Ovary (tissue), 9 donors: ENCODE measurements around the gene IFT81. TPM values are rescaled to one million over a fixed set of nuclear protein-coding genes. Genes with fewer than 3 reads are reported as not detected.

Experiments used
- DNase-seq, 5 donors: peaks; one replicate each; pipeline ENCODE4 v3.0.0-alpha.2; 2019 to 2020
- H3K27ac ChIP-seq, 2 donors: fragments of 200-600 bp; one replicate each; pipeline versions ENCODE4 v1.5.1 to v1.8.0; 2019 to 2022
- H3K27me3 ChIP-seq: fragments of 200-600 bp; one replicate; pipeline ENCODE4 v1.8.0; 2022
- H3K36me3 ChIP-seq: fragments of 200-600 bp; sonication (generic); one replicate; pipeline ENCODE4 v1.5.1; 2019
- H3K4me1 ChIP-seq: one replicate; pipeline ENCODE4 v1.8.1; 2013; ENCODE audit warnings: mild to moderate bottlenecking, moderate library complexity; ENCODE audit not compliant: insufficient read depth
- H3K4me3 ChIP-seq: fragments of 200-600 bp; sonication (generic); one replicate; pipeline ENCODE4 v1.5.1; 2017
- H3K9me3 ChIP-seq, 2 donors: fragments of 200-600 bp in 1 of 2; sonication (generic) in 1 of 2; one replicate each; pipeline versions ENCODE4 v1.5.1 to v1.8.1; 2013 to 2019; ENCODE audit warnings: mild to moderate bottlenecking in 1 of 2, moderate library complexity in 1 of 2
- CTCF ChIP-seq, 3 donors: fragments of 450-650 bp in 2 of 3; fragments of 200-600 bp in 1 of 3; IDR thresholded peaks; one replicate each; pipeline versions ENCODE4 v1.5.1 to v1.8.0; 2016 to 2022; ENCODE audit warnings: antibody characterized with exemption in 3 of 3, mild to moderate bottlenecking in 1 of 3
- EP300 ChIP-seq: sonication (generic); formaldehyde crosslinking; IDR thresholded peaks from one replicate; pipeline ENCODE4 v1.6.1; 2017; ENCODE audit warnings: antibody characterized with exemption
- POLR2A ChIP-seq: fragments of 450-650 bp; IDR thresholded peaks from one replicate; pipeline ENCODE4 v1.6.1; 2017; ENCODE audit warnings: antibody characterized with exemption, mild to moderate bottlenecking, moderate library complexity
- WGBS, 3 donors: extraction: QIAGEN DNeasy Blood & Tissue Kit in 1 of 3; methylation state at CpG; one replicate each; pipeline versions ENCODE4 v1.1.5 to v1.1.7; 2013 to 2017; 5-methylcytosine and 5-hydroxymethylcytosine counted together
- intact Hi-C, 4 donors: fragments of 100-400 bp; cut with DNase I; formaldehyde crosslinking; loops; one replicate each; pipeline versions ENCODE4 v1.11.0 to v1.15.1; 2022 to 2023
- polyA plus RNA-seq, 2 donors: library from polyadenylated mRNA; stranded (reverse); fragments of 200-250 nt in 1 of 2; fragments of 350-450 nt in 1 of 2; fragmentation: Illumina TruSeq in 1 of 2; extraction: RNeasy Lipid Tissue Mini Kit (QIAGEN cat#74804) in 1 of 2; gene quantifications; one replicate each; pipeline ENCODE4 v1.2.3, GENCODE V29; 2013 to 2014
- total RNA-seq, 7 donors: library from RNA; depleted of rRNA in 2 of 7; stranded (reverse); fragments of >200 nt in 2 of 7; fragmentation: NEBNext Ultra II Directional in 3 of 7; extraction: Animal tissue kit (Norgen Biotek cat#: 25700) in 3 of 7; gene quantifications; one replicate each; pipeline versions ENCODE4 v1.1.0 to v1.2.4, GENCODE V29; 2016 to 2023
- donor health status: DM: no; HTN: no; CAD: no; lungs with moderate emphysema.
- donor health status: DM: no; HTN: no; CAD: no.
- donor health status: Bipolar disorder and iron deficiency.
- donor health status: DM: yes; HTN: yes; CAD: no.
- donor health status: DM: no; HTN: no; CAD: no.
- donor health status: DM: yes; HTN: yes; CAD: no.

Gene IFT81
- total and polyA plus RNA-seq, 9 donors, result 10.4 to 22.3 (median 17.2) TPM

GRCh38 chr12:110100315-110100970, 23.7 kb upstream of the IFT81 start:
- peak; percentile 60 to 83 (median 73) for DNase-seq
- intact Hi-C loops, result loop anchor here (1.0 to 10.0 kb wide), 6 partner anchors 122 to 331 kb away; partner anchors contain the start of gene ATP2A2 (in 2 of the 4)
- no peaks in the 10 kb centered on the region for H3K27me3 ChIP-seq
- no peaks in the 10 kb centered on the region for H3K9me3 ChIP-seq
- TF ChIP-seq CTCF (IDR thresholded peaks at IDR 0.05) (peak; percentile 84 to 95 (median 90)), EP300 (no peak)
- 54 to 60% (median 55%) methylated on average over 8 of the region's 8 CpGs for WGBS, 3 donors
- no peak overlapping the region for H3K27ac ChIP-seq
- no peaks in the 10 kb centered on the region for H3K36me3 ChIP-seq
- H3K4me3 ChIP-seq, result no peak overlapping the region
- H3K4me1 ChIP-seq, result no peaks in the 10 kb centered on the region

DNA sequence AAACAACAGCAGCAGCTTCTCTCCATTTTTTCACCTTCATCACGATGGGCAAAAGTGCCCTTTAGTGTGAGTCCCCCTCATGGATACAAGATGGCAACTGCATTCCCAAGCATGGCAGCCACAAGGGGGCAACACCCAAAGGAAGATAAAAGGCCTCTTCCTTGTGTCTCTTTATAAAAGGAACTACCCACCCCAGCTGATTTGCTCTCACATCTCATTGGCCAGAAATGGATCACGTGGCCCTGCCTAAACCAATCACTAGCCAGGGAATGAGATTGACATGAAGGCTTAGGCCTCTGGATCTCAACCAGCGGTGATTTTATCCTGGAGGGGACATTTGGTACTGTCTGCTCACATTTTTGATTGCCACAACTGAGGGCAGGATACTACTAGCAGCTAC, 21.9 kb upstream of the IFT81 start:
- no peaks in the 10 kb centered on the region for H3K9me3 ChIP-seq
- H3K27me3 ChIP-seq, result no peaks in the 10 kb centered on the region
- no peak overlapping the region for H3K4me3 ChIP-seq
- H3K27ac ChIP-seq, result no peak overlapping the region
- TF ChIP-seq CTCF (IDR thresholded peaks at IDR 0.05) (peak in 1 of 3 donors; percentile 16), EP300 (no peak)
- H3K4me1 ChIP-seq, result no peaks in the 10 kb centered on the region
- WGBS, 3 donors, result 94 to 97% (median 95%) methylated on average over 3 of the region's 3 CpGs
- H3K36me3 ChIP-seq, result no peaks in the 10 kb centered on the region
- intact Hi-C loops, result loop anchor here (5.0 to 10.0 kb wide), 5 partner anchors 120 to 320 kb away; partner anchors contain the start of gene ATP2A2 (in 2 of the 4)
- DNase-seq, result peak in 2 of 5 donors; percentile 52 to 58

GRCh38 chr12:110104188-110105094, 19.7 kb upstream of the IFT81 start:
- Histone ChIP-seq H3K9me3 (no peaks in the 10 kb centered on the region), H3K4me1 (peaks cover 7% of the 10 kb centered on the region), H3K27ac (peak overlapping the region; percentile 62 to 68), H3K4me3 (no peak overlapping the region), H3K27me3 (no peaks in the 10 kb centered on the region), H3K36me3 (no peaks in the 10 kb centered on the region)
- DNase-seq, result no peak
- TF ChIP-seq CTCF (IDR thresholded peaks at IDR 0.05) (no peak), POLR2A (no peak), EP300 (no peak)
- whole genome bisulfite sequencing, 3 donors, result 63 to 70% (median 66%) methylated on average over 14 of the region's 14 CpGs
- intact Hi-C loops, result loop anchor here (5.0 to 10.0 kb wide), 5 partner anchors 118 to 318 kb away; partner anchors contain the start of gene ATP2A2 (in 2 of the 4)

GRCh38 chr12:110105159-110105558, 19.0 kb upstream of the IFT81 start:
- Histone ChIP-seq H3K27me3 (no peaks in the 10 kb centered on the region), H3K4me1 (peaks cover 11% of the 10 kb centered on the region)
- intact Hi-C loops, result loop anchor here in 2 of 4 donors (10.0 kb wide), 2 partner anchors 120 to 180 kb away; partner anchors contain the start of gene ATP2A2 (in 1 of the 2)

More at GRCh38 chr12:110105159-110105558, 19.0 kb upstream of the IFT81 start:
- no peak for TF ChIP-seq POLR2A
- TF ChIP-seq EP300, result no peak
- TF ChIP-seq CTCF (IDR thresholded peaks at IDR 0.05), result no peak
- Histone ChIP-seq H3K36me3 (no peaks in the 10 kb centered on the region), H3K27ac (peak overlapping the region; percentile 62 to 68), H3K9me3 (no peaks in the 10 kb centered on the region), H3K4me3 (no peak overlapping the region)
- WGBS, 3 donors, result 74 to 80% (median 75%) methylated on average over 1 of the region's 1 CpG
- DNase-seq, result no peak
